GM12878 (cell line): ENCODE results near the gene RHOBTB1.

Experiments used
- ESRRA ChIP-seq: IDR thresholded peaks from 2 replicates; pipeline ENCODE4 v1.6.1; 2012; ENCODE audit warnings: mild to moderate bottlenecking, low read length, improper control_type of control experiment
- ETV6 ChIP-seq, 2 experiments: fragments of 450-650 bp in 1 of 2; IDR thresholded peaks in 1 of 2; conservative IDR thresholded peaks in 1 of 2; 2 replicates each; pipeline ENCODE4 v1.6.1; 2014; ENCODE audit warnings: antibody characterized with exemption in 1 of 2, borderline replicate concordance in 1 of 2, low read depth in 1 of 2, mild to moderate bottlenecking in 1 of 2, moderate library complexity in 1 of 2
- IKZF1 ChIP-seq: fragments of 450-650 bp; conservative IDR thresholded peaks from 2 replicates; pipeline ENCODE4 v1.6.1; 2017; ENCODE audit warnings: antibody characterized with exemption, mild to moderate bottlenecking
- JUNB ChIP-seq: IDR thresholded peaks from 2 replicates; pipeline ENCODE4 v1.6.1; 2016; ENCODE audit warnings: antibody characterized with exemption, mild to moderate bottlenecking
- TAF1 ChIP-seq: IDR thresholded peaks from 2 replicates; pipeline ENCODE4 v1.6.1; 2011; ENCODE audit warnings: mild to moderate bottlenecking, low read depth, low read length, borderline replicate concordance
- ZSCAN29 ChIP-seq: fragments of 450-650 bp; IDR thresholded peaks from 2 replicates; pipeline ENCODE4 v1.6.1; 2017; ENCODE audit warnings: mild to moderate bottlenecking, moderate library complexity
- TF ChIP-seq, protein P1 (sequence below): IDR thresholded peaks from 2 replicates; pipeline ENCODE4 v1.6.1; 2012; ENCODE audit warnings: mild to moderate bottlenecking, low read depth, low read length
- TF ChIP-seq, protein P2 (sequence below), 3 experiments: IDR thresholded peaks in 2 of 3; conservative IDR thresholded peaks in 1 of 3; 2 replicates each; pipeline ENCODE4 v1.5.1; 2011; ENCODE audit warnings: low read depth in 3 of 3, low read length in 3 of 3, mild to moderate bottlenecking in 3 of 3, control low read depth in 2 of 3, moderate library complexity in 2 of 3, inconsistent platforms in 1 of 3, mixed read lengths in 1 of 3; ENCODE audit not compliant: control insufficient read depth in 2 of 3, insufficient read depth in 1 of 3; ENCODE audit errors: extremely low read depth in 1 of 3

DNA sequence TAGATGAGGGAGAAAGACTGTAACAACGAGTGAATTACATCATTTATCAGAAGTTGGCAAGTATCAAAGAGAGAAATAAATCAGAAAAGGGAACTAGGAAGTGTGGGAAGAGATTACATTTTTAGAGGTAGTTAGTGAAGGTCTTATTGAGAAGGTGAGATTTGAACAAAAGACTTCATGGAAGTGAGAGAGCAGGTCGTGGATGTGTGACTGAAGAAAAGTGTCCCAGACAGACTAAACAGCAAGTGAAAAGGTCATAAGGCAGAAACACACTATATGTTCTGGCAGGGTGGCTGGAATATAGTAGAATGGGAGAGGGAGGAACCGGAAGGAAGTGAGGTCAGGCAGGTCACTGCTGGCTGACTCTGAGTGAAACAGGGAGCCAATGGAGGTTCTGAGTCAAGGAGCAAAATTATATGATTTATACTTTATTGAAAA is 35.7 kb upstream of the RHOBTB1 start:
- TF ChIP-seq, protein P1, sequence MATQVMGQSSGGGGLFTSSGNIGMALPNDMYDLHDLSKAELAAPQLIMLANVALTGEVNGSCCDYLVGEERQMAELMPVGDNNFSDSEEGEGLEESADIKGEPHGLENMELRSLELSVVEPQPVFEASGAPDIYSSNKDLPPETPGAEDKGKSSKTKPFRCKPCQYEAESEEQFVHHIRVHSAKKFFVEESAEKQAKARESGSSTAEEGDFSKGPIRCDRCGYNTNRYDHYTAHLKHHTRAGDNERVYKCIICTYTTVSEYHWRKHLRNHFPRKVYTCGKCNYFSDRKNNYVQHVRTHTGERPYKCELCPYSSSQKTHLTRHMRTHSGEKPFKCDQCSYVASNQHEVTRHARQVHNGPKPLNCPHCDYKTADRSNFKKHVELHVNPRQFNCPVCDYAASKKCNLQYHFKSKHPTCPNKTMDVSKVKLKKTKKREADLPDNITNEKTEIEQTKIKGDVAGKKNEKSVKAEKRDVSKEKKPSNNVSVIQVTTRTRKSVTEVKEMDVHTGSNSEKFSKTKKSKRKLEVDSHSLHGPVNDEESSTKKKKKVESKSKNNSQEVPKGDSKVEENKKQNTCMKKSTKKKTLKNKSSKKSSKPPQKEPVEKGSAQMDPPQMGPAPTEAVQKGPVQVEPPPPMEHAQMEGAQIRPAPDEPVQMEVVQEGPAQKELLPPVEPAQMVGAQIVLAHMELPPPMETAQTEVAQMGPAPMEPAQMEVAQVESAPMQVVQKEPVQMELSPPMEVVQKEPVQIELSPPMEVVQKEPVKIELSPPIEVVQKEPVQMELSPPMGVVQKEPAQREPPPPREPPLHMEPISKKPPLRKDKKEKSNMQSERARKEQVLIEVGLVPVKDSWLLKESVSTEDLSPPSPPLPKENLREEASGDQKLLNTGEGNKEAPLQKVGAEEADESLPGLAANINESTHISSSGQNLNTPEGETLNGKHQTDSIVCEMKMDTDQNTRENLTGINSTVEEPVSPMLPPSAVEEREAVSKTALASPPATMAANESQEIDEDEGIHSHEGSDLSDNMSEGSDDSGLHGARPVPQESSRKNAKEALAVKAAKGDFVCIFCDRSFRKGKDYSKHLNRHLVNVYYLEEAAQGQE, result no peak
- TF ChIP-seq, protein P2, sequence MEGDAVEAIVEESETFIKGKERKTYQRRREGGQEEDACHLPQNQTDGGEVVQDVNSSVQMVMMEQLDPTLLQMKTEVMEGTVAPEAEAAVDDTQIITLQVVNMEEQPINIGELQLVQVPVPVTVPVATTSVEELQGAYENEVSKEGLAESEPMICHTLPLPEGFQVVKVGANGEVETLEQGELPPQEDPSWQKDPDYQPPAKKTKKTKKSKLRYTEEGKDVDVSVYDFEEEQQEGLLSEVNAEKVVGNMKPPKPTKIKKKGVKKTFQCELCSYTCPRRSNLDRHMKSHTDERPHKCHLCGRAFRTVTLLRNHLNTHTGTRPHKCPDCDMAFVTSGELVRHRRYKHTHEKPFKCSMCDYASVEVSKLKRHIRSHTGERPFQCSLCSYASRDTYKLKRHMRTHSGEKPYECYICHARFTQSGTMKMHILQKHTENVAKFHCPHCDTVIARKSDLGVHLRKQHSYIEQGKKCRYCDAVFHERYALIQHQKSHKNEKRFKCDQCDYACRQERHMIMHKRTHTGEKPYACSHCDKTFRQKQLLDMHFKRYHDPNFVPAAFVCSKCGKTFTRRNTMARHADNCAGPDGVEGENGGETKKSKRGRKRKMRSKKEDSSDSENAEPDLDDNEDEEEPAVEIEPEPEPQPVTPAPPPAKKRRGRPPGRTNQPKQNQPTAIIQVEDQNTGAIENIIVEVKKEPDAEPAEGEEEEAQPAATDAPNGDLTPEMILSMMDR (IDR thresholded peaks at IDR 0.05 in 2 of 3, conservative IDR thresholded peaks at IDR 0.05 in 1 of 3; ENCODE audit: control insufficient read depth in 2 of 3, extremely low read depth in 1 of 3, insufficient read depth in 1 of 3, low read depth in 3 of 3, low read length in 3 of 3), result no peak
- no peak for TF ChIP-seq ESRRA
- TF ChIP-seq ZSCAN29, result no peak
- no peak for TF ChIP-seq IKZF1
- TF ChIP-seq ETV6 (conservative IDR thresholded peaks at IDR 0.05 in 1 of 2, IDR thresholded peaks at IDR 0.05 in 1 of 2; ENCODE audit: borderline replicate concordance in 1 of 2, low read depth in 1 of 2), result no peak
- no peak for TF ChIP-seq JUNB
- TF ChIP-seq TAF1, result no peak
